Epithelial cell of proximal tubule (primary cell): ENCODE data around the gene KIDINS220. TPM values are rescaled to one million over a fixed set of nuclear protein-coding genes. Genes with fewer than 3 reads are reported as not detected.

Source experiments
- DNase-seq: peaks from one replicate; pipeline ENCODE4 v3.0.0-alpha.2; 2011; ENCODE audit warnings: low read depth
- H3K4me3 ChIP-seq: 2 replicates; pipeline ENCODE4 v1.5.1; 2011; ENCODE audit warnings: low read depth, mild to moderate bottlenecking, low read length
- total RNA-seq: library from RNA; depleted of rRNA; stranded (reverse); fragments of >200 nt; gene quantifications from 2 replicates; pipeline ENCODE4 v1.2.3, GENCODE V29; 2015
- TF ChIP-seq, protein P1 (sequence below): conservative IDR thresholded peaks from 2 replicates; pipeline ENCODE4 v1.5.1; 2012; ENCODE audit warnings: low read depth, mild to moderate bottlenecking, low read length

The KIDINS220 gene
- total RNA-seq, 1 donor from 2014 or later = 27.0 TPM

DNA sequence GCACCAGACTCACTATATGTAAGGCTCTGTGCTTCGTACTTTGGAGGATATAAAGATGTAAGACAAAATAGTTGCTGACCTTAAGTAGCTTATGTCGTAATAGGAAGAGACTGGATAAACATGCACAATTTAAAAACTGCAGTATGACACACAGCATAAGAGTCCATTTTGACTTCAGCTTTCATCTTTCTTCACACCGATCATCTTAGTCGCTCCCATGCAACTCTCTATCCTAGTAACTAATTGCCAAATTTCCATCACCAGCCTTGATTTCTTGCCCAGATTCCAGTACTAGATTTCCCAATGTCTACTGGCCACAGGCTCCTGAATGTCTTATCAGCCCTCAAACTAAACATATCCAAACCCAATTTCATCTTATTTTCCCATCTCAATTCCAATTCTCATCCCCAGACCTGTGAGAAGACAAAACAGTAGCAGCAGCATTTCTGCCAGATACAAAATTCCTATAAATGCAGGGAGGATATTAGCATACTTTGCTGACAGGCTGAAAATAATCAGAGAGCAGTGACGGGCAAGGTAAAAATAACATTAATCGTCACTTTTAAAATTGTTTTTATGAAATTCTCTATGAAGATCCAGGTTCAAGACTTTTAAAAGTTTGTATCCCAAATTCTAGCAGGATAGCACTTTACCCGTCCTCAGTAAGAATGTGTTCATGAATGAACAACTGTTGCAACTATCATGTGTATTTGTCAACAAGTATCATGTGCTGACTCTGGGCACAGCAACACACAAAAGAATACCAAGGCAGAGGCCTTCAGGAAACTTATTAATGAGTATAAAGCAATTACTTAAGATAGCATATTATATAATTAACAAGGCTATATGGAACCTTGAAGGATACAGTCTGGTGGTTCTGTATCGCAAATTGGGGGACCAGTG is 42.2 kb downstream of the KIDINS220 start:
- DNase-seq = no peak
- TF ChIP-seq, protein P1, sequence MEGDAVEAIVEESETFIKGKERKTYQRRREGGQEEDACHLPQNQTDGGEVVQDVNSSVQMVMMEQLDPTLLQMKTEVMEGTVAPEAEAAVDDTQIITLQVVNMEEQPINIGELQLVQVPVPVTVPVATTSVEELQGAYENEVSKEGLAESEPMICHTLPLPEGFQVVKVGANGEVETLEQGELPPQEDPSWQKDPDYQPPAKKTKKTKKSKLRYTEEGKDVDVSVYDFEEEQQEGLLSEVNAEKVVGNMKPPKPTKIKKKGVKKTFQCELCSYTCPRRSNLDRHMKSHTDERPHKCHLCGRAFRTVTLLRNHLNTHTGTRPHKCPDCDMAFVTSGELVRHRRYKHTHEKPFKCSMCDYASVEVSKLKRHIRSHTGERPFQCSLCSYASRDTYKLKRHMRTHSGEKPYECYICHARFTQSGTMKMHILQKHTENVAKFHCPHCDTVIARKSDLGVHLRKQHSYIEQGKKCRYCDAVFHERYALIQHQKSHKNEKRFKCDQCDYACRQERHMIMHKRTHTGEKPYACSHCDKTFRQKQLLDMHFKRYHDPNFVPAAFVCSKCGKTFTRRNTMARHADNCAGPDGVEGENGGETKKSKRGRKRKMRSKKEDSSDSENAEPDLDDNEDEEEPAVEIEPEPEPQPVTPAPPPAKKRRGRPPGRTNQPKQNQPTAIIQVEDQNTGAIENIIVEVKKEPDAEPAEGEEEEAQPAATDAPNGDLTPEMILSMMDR = no peak
- H3K4me3 ChIP-seq = no peak overlapping the region

DNA sequence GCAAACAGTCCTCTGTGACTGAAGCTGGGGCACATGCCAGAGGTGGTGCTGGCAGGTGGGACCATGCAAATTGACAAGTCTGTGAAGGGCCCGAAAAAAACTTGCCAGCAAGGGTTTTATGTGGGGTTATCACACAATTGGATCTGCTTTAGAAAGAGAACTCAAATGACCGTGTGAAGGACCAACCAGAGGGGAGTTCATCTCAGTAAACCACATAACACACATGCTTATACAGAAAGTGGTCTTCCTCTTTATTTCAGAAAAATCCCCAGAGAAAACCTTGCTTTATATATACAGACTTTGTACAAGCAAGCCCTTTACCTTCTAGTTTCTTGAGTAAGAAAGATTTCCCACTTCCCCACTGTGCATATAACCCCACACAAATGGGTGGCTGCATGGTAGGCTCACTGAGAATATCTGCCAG is 46.7 kb downstream of the KIDINS220 start:
- H3K4me3 ChIP-seq = no peak overlapping the region
- TF ChIP-seq, protein P1 = no peak
- no peak for DNase-seq

DNA sequence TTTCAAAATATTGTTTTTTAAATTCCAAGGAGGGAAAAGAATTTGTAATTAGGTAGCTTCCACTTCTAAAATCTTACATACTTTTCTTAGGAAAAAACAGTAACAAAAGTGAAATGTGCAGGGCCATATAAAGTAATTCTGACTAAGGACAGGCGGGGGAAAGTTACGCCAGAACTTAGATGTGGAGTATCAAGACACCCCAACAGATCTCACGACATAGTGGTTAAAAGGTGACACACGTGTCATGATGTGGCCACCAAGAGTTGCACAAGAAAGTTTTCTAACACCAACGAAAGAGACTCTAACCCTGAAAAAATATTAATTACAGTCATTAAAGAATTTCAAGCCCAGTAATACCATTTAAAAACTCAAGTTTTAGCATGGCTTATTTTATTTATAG is 51.0 kb downstream of the KIDINS220 start:
- no peak for DNase-seq
- TF ChIP-seq, protein P1 = no peak
- H3K4me3 ChIP-seq = no peak overlapping the region

DNA sequence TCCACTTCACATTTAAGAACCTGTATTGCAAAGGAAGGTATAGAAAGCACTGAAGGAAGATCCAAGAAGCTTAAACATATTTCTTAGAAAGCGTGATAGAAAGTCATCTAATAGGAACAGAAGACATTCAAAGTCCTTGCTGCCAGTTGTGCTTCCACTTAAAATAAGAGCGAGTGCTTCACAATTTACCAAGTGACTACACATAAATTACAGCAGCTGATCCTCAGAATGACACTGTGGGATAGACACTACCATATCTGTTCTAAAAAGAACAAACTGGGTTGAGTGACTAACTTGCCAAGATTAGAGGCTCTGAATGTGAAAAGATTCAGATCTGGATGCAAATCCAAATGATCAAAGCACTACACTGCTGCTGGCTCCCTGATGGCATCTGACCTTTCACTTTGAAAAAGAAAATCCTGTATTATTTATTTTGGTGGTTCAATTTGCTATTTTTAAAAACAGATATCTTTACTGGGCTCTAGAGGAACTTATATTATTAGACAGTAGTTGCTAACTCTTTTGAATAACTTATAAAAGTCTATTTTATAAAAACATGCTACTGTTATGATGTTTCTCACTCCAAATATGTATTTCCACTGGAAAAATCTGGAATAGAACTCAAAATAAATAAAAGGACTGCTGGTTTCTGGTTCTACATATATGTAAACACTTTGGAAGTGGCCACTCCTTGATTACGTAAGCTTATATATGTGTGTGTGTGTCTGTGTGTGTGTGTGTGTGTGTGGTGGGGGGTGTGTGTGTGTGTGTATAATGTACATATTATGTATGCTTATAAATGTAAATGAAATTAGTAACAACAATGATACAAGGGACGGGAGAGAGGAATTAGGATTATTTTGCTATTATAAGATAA is 57.4 kb downstream of the KIDINS220 start:
- TF ChIP-seq, protein P1 = no peak
- DNase-seq = no peak
- H3K4me3 ChIP-seq = no peak overlapping the region

DNA sequence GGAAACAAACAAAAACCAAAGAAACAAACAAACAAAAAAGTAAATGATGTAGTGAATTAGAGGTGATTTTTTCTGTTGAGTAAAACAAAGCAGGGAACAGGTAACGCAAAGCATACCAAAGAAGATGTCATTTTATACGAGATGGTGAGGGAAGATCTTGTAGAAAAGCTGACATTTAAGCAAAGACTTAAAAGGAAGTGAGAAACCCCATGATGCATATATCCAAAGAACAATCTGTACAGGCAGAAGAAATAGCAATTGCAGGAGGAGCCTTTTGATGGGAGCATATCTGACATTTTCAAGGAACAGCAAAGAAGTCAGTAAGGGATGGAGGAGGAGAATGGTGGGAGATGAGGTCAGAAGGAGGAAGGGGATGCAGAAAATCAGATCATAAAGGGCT is 63.0 kb downstream of the KIDINS220 start:
- TF ChIP-seq, protein P1 = no peak
- no peak for DNase-seq
- no peak overlapping the region for H3K4me3 ChIP-seq

DNA sequence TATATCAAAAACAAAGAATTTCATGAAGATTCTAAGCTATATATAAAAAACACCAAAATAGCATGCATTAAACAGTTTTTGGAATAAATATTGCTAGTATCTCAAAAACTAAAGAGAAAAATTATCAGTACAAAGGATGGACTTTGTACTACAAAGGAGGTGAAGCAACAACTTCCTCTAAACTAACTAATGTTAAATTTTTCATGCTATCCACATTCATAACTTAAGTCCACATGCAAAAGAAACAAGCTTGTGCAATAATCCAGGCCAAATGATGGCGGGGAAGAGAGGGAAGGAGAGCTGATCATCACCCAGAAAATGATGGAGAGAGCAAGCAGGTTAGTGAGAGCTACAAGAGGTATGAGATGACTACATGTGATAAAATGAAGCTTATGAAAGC is 70.1 kb downstream of the KIDINS220 start:
- DNase-seq = no peak

More for the DNA sequence above, 70.1 kb downstream of the KIDINS220 start:
- no peak overlapping the region for H3K4me3 ChIP-seq
- TF ChIP-seq, protein P1 = no peak
